Bronchial epithelial cell (primary cell): ENCODE measurements around the gene CYFIP2. TPM values are rescaled to one million over a fixed set of nuclear protein-coding genes. Genes with fewer than 3 reads are reported as not detected.

Experiments
- DNase-seq: peaks from one replicate; pipeline ENCODE4 v3.0.0-alpha.2; 2010; ENCODE audit warnings: low read depth
- FAIRE-seq: peaks from 2 replicates; lab custom pipeline; 2011; peaks lifted over from hg19 to GRCh38; lab: Jason Lieb, UNC
- H3K27me3 ChIP-seq: 2 replicates; pipeline ENCODE4 v1.5.1; 2011; ENCODE audit warnings: low read length; ENCODE audit not compliant: control insufficient read depth, insufficient read depth
- H3K36me3 ChIP-seq: 2 replicates; pipeline ENCODE4 v1.5.1; 2011; ENCODE audit warnings: low read length; ENCODE audit not compliant: control insufficient read depth, insufficient read depth
- H3K4me3 ChIP-seq: 2 replicates; pipeline ENCODE4 v1.5.1; 2011; ENCODE audit warnings: mild to moderate bottlenecking, low read depth, low read length, control low read depth
- CTCF ChIP-seq: IDR thresholded peaks from 2 replicates; pipeline ENCODE4 v1.5.1; 2011; ENCODE audit warnings: mild to moderate bottlenecking, moderate library complexity, low read length, control low read depth, inconsistent platforms; ENCODE audit not compliant: insufficient read depth, severe bottlenecking
- total RNA-seq: library from RNA; depleted of rRNA; stranded (reverse); fragments of >200 nt; gene quantifications from 2 replicates; pipeline ENCODE4 v1.2.1, GENCODE V29; 2014

CYFIP2 gene
- total RNA-seq, 1 donor from 2014 or later = 3.9 TPM

DNA sequence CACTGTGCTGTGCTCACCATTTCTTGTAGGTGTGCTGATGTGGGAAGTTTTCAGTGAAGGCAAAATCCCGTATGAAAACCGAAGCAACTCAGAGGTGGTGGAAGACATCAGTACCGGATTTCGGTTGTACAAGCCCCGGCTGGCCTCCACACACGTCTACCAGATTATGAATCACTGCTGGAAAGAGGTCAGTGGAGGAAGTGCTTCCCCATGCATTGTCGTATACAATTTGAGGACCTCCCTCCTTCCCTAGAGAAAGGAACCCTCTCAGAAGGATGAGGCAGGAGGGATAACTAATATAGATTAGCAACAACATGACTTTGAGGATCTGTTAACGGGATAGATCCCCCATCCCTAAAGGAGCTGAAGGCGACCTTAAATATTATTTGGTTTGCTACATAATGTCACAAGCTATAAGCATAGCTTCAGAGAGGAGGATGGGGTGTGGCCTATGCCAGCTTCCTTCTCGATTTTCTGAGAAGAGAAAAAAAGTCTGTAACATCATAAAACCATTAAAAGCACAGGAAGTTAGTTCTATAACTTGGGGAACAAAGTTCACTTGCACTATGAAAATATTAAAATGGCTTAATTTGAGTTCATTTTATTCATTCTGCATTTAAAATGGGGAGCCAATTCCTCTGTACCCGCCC lies 17.0 kb upstream of the CYFIP2 start:
- TF ChIP-seq CTCF = no peak
- no peaks in the 10 kb centered on the region for H3K27me3 ChIP-seq
- no peak overlapping the region for H3K4me3 ChIP-seq
- H3K36me3 ChIP-seq = no peaks in the 10 kb centered on the region
- no peak for FAIRE-seq
- DNase-seq = no peak

DNA sequence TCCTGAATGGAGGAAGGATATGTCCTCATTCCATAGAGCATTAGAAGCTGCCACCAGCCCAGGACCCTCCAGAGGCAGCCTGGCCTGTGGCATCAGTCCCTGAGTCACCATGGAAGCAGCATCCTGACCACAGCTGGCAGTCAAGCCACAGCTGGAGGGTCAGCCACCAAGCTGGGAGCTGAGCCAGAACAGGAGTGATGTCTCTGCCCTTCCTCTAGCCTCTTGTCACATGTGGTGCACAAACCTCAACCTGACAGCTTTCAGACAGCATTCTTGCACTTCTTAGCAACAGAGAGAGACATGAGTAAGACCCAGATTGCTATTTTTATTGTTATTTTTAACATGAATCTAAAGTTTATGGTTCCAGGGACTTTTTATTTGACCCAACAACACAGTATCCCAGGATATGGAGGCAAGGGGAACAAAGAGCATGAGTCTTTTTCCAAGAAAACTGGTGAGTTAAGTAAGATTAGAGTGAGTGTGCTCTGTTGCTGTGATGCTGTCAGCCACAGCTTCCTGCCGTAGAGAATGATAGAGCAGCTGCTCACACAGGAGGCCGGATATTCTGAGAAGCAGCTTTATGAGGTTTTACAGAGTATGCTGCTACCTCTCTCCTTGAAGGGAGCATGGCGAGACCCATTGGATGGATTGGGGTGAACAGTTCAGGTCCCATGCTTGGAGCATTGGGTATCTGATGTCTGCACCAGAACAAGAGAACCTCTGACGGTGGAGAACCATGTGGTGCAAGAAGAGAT lies 13.0 kb upstream of the CYFIP2 start:
- no peaks in the 10 kb centered on the region for H3K27me3 ChIP-seq
- no peak for FAIRE-seq
- TF ChIP-seq CTCF = no peak

DNA sequence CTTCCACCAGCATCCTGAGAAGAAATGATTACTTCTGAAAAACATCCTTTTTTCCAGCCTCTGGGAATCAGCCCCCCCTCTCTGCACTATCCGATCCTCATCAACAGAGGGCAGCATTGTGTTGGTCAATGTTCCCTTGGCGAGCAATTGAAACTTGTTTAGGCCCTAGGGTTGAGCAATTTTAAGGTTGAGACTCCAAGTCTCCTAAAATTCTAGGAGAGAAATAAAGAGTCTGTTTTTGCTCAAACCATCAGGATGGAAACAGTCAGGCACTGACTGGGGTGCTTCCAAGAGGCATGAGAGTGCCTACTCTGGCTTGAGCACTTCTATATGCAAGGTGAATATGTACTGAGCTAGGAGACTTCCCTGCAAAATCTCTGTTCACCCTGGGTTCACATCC lies 12.4 kb upstream of the CYFIP2 start:
- FAIRE-seq (no peak), DNase-seq (peak; percentile 38)
- no peak overlapping the region for H3K4me3 ChIP-seq
- peak; percentile 79 for TF ChIP-seq CTCF
- H3K27me3 ChIP-seq = no peaks in the 10 kb centered on the region
- H3K36me3 ChIP-seq = no peaks in the 10 kb centered on the region

More for the DNA sequence above, 13.0 kb upstream of the CYFIP2 start:
- H3K4me3 ChIP-seq = no peak overlapping the region
- no peaks in the 10 kb centered on the region for H3K36me3 ChIP-seq
- no peak for DNase-seq

GRCh38 chr5:157258450-157258849 lies 7.5 kb upstream of the CYFIP2 start:
- TF ChIP-seq CTCF = no peak
- DNase-seq (no peak), FAIRE-seq (no peak)
- no peak overlapping the region for H3K4me3 ChIP-seq
- no peaks in the 10 kb centered on the region for H3K27me3 ChIP-seq
- H3K36me3 ChIP-seq = no peaks in the 10 kb centered on the region

DNA sequence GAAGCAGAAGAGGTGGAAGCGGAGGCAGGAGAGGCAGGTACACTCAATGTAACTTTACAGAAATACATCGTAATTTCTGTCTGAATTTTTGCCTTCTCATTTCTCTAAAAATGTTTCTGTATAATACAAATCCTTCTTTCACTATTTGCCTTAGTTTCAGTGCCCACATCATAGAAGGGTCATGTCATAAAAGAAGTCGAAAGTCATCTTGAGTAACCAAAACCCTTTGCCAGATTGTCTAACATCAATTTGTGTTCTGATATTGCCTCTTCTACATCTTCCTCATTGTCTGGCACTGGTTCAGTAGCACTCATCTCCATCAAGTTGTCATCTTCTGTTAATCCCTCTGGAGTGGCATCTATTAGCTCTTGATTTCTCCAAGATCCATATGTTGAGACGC lies 6.2 kb upstream of the CYFIP2 start:
- Histone ChIP-seq H3K4me3 (no peak overlapping the region), H3K36me3 (no peaks in the 10 kb centered on the region), H3K27me3 (no peaks in the 10 kb centered on the region)
- TF ChIP-seq CTCF = no peak
- FAIRE-seq (no peak), DNase-seq (no peak)
